Thyroid gland (tissue), 4 donors: ENCODE results near the gene TPK1.

Source experiments
- CTCF ChIP-seq, 6 experiments: fragments of 200-600 bp in 3 of 6; fragments of 450-650 bp in 3 of 6; sonication (generic) in 3 of 6; IDR thresholded peaks; one replicate each; pipeline ENCODE4 v1.5.1; 2016 to 2019; ENCODE audit warnings: antibody characterized with exemption in 6 of 6, mild to moderate bottlenecking in 2 of 6, inconsistent platforms in 1 of 6, moderate library complexity in 1 of 6
- POLR2A ChIP-seq, 2 donors: fragments of 450-650 bp; IDR thresholded peaks; one replicate each; pipeline ENCODE4 v1.6.1; 2017; ENCODE audit warnings: antibody characterized with exemption in 2 of 2, mild to moderate bottlenecking in 2 of 2, moderate library complexity in 1 of 2

- TF ChIP-seq POLR2A (IDR thresholded peaks at IDR 0.05), result no peak
- TF ChIP-seq CTCF (IDR thresholded peaks at IDR 0.05), result no peak
Observed at GRCh38 chr7:144835155-144835611, 670 bp downstream of the TPK1 start.
